ENCODE results near the gene PARD6A. TPM values are rescaled to one million over a fixed set of nuclear protein-coding genes. Genes with fewer than 3 reads are reported as not detected.

PARD6A gene
- 0.71 and 0.74 TPM in 2 replicates for total RNA-seq
- polyA plus RNA-seq: 0.91 and 1.1 TPM in 2 replicates

GRCh38 chr16:67660564-67661028 is at the start of gene PARD6A:
Gene PARD6A (plus strand): TSS chr16:67660960. CDS start chr16:67661039, 79 bp downstream.
- peak; percentile 92 to 98 for DNase-seq (ENCODE audit: low read depth in 1 of 2, low spot score in 1 of 2)
- peak within 1 kb of the TSS; percentile 85 for H3K4me3 ChIP-seq
- H3K4me1 ChIP-seq (ENCODE audit: low read depth): peaks cover 3% of the 10 kb centered on the region
- H3K27me3 ChIP-seq: peaks cover 14% of the 10 kb centered on the region
- no peaks in the 10 kb centered on the region for H3K9me3 ChIP-seq (ENCODE audit: low read depth)
- H3K36me3 ChIP-seq: no peaks in the 10 kb centered on the region
- TF ChIP-seq CTCF (IDR thresholded peaks at IDR 0.05; ENCODE audit: low read depth, low read length): no peak
- H3K27ac ChIP-seq: peak within 1 kb of the TSS; percentile 48

GRCh38 chr16:67613808-67614207 is 47.0 kb upstream of the PARD6A start:
- peaks cover 52% of the 10 kb centered on the region for H3K36me3 ChIP-seq
- H3K4me3 ChIP-seq: no peak overlapping the region
- no peak overlapping the region for H3K27ac ChIP-seq
- no peak for DNase-seq (ENCODE audit: low read depth in 1 of 2, low spot score in 1 of 2)
- H3K9me3 ChIP-seq (ENCODE audit: low read depth): no peaks in the 10 kb centered on the region
- no peaks in the 10 kb centered on the region for H3K4me1 ChIP-seq (ENCODE audit: low read depth)
- no peak for TF ChIP-seq CTCF (IDR thresholded peaks at IDR 0.05; ENCODE audit: low read depth, low read length)
- no peaks in the 10 kb centered on the region for H3K27me3 ChIP-seq

- DNase-seq (ENCODE audit: low read depth in 1 of 2, low spot score in 1 of 2): no peak
- H3K4me1 ChIP-seq (ENCODE audit: low read depth): no peaks in the 10 kb centered on the region
- H3K4me3 ChIP-seq: no peak overlapping the region
- no peaks in the 10 kb centered on the region for H3K27me3 ChIP-seq
- no peak overlapping the region for H3K27ac ChIP-seq
- no peak for TF ChIP-seq CTCF (IDR thresholded peaks at IDR 0.05; ENCODE audit: low read depth, low read length)
- H3K9me3 ChIP-seq (ENCODE audit: low read depth): no peaks in the 10 kb centered on the region
- peaks cover 54% of the 10 kb centered on the region for H3K36me3 ChIP-seq
Observed at GRCh38 chr16:67628216-67628615, 32.5 kb upstream of the PARD6A start.

GRCh38 chr16:67632415-67633172 is 28.2 kb upstream of the PARD6A start:
- Histone ChIP-seq H3K4me1 (ENCODE audit: low read depth) (no peaks in the 10 kb centered on the region), H3K9me3 (ENCODE audit: low read depth) (no peaks in the 10 kb centered on the region), H3K36me3 (peaks cover 70% of the 10 kb centered on the region), H3K27me3 (no peaks in the 10 kb centered on the region), H3K27ac (no peak overlapping the region), H3K4me3 (no peak overlapping the region)
- DNase-seq (ENCODE audit: low read depth in 1 of 2, low spot score in 1 of 2): peak in 1 of 2 donors; percentile 78
- TF ChIP-seq CTCF (IDR thresholded peaks at IDR 0.05; ENCODE audit: low read depth, low read length): no peak

- peaks cover 53% of the 10 kb centered on the region for H3K36me3 ChIP-seq
- TF ChIP-seq CTCF (IDR thresholded peaks at IDR 0.05; ENCODE audit: low read depth, low read length): no peak
- no peaks in the 10 kb centered on the region for H3K9me3 ChIP-seq (ENCODE audit: low read depth)
- no peak overlapping the region for H3K4me3 ChIP-seq
- H3K27me3 ChIP-seq: no peaks in the 10 kb centered on the region
- no peak for DNase-seq (ENCODE audit: low read depth in 1 of 2, low spot score in 1 of 2)
- no peak overlapping the region for H3K27ac ChIP-seq
- H3K4me1 ChIP-seq (ENCODE audit: low read depth): no peaks in the 10 kb centered on the region
Observed at GRCh38 chr16:67636713-67637112, 24.0 kb upstream of the PARD6A start.

Measured in cardiac muscle cell (in vitro differentiated cells and primary cell).